ENCODE data around the gene OSBPL6. TPM values are rescaled to one million over a fixed set of nuclear protein-coding genes. Genes with fewer than 3 reads are reported as not detected.
A peak's percentile ranks its signal among the peaks of the same experiment; 100 is the strongest.
"Not testable (repeated sequence)": the region's sequence is repeated elsewhere in the genome, so short reads cannot be mapped to it uniquely, and the experiment has no call there.

The OSBPL6 gene
- total RNA-seq, 1 experiment from 2014 or later = 2.1 TPM

DNA sequence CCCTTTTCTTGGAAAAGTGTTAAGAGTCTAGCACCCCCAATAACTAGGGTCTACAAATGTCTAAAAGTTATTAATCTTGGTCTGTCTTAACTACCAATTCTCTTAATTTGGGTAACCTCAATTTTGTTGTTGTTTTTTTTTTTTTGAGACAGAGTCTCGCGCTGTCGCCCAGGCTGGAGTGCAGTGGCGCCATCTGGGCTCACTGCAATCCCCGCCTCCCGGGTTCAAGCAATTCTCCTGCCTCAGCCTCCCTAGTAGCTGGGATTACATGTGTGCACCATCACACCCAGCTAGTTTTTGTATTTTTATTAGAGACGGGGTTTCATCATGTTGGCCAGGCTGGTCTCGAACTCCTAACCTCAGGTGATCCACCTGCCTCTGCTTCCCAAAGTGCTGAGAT is 218.1 kb downstream of the OSBPL6 start:
- H3K4me1 ChIP-seq (ENCODE audit: control insufficient read depth, insufficient read depth, low read length); H3K27ac ChIP-seq (ENCODE audit: low read length); in situ Hi-C loops (cut with HindIII; ENCODE audit: low pct_unique_long_range_greater_than_20kb, low sequenced_read_pairs); DNase-seq (ENCODE audit: low read depth, low spot score); POLR2A ChIA-PET; CTCF ChIA-PET; H3K4me3 ChIP-seq (ENCODE audit: low read depth in 2 of 2, low read length in 2 of 2); ATAC-seq; H3K27me3 ChIP-seq (ENCODE audit: control insufficient read depth, insufficient read depth, low read length); H3K36me3 ChIP-seq (ENCODE audit: control insufficient read depth, insufficient read depth, low read length); H3K9me3 ChIP-seq (ENCODE audit: control insufficient read depth, insufficient read depth, low read depth, low read length); BruUV-seq (replicated peaks): not testable (repeated sequence)
- intact Hi-C loops (cut with micrococcal nuclease; ENCODE audit: unreplicated experiment) = loop anchor here (5.0 to 10.0 kb wide), 3 partner anchors 280 to 428 kb away; partner anchors contain the start of gene RBM45
- TF ChIP-seq, protein P1, sequence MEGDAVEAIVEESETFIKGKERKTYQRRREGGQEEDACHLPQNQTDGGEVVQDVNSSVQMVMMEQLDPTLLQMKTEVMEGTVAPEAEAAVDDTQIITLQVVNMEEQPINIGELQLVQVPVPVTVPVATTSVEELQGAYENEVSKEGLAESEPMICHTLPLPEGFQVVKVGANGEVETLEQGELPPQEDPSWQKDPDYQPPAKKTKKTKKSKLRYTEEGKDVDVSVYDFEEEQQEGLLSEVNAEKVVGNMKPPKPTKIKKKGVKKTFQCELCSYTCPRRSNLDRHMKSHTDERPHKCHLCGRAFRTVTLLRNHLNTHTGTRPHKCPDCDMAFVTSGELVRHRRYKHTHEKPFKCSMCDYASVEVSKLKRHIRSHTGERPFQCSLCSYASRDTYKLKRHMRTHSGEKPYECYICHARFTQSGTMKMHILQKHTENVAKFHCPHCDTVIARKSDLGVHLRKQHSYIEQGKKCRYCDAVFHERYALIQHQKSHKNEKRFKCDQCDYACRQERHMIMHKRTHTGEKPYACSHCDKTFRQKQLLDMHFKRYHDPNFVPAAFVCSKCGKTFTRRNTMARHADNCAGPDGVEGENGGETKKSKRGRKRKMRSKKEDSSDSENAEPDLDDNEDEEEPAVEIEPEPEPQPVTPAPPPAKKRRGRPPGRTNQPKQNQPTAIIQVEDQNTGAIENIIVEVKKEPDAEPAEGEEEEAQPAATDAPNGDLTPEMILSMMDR (IDR thresholded peaks at IDR 0.05) = peak; percentile 17; the same call in 1 of the 2 replicates

DNA sequence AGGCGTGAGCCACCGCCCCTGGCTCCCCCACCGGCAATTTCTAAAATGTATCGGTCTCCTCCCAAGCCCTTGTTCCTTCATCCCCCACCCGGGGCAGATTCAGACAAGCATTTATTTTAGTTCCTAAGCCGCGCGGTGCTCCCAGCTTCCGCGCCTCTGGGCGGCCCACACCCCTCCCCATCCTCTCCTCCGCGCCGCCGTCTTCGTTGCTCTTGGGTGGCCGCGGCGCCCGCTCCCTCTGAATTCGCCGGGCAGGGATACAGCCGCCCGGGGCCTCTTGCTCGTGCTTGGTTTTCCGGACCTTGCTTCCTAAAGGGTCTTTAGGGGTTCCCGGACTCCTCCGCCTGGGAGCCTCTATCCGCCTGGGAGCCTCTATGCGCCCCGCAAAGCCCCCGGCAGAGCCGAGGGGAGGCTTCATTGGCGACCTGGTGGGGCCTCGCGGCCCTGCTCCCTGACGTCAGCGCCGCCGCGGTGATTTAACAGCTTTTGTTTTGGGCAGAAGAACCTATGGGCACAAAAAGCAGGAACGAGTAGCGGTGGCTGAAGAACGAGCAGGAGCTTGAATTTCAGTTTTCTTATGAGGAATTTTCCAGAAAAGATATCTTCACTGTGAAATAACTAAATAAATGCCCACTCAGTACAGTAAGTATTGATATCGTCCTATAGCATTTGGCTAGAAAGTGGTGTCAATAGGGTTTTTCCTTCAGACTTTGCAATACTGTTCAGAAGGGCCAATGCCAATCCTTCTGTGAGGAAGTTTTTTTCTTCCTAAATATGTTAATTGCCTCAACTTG is 219.4 kb downstream of the OSBPL6 start:
- TF ChIP-seq POLR2AphosphoS5 (IDR thresholded peaks at IDR 0.05; ENCODE audit: low read depth, low read length) (peak; percentile 74), SIN3A (IDR thresholded peaks at IDR 0.05; ENCODE audit: borderline replicate concordance, insufficient read depth, low read depth, low read length) (no peak), TCF7L2 (IDR thresholded peaks at IDR 0.05; ENCODE audit: low read depth, low read length) (no peak; the same call in 1 of the 2 replicates)
- TF ChIP-seq, protein P2, sequence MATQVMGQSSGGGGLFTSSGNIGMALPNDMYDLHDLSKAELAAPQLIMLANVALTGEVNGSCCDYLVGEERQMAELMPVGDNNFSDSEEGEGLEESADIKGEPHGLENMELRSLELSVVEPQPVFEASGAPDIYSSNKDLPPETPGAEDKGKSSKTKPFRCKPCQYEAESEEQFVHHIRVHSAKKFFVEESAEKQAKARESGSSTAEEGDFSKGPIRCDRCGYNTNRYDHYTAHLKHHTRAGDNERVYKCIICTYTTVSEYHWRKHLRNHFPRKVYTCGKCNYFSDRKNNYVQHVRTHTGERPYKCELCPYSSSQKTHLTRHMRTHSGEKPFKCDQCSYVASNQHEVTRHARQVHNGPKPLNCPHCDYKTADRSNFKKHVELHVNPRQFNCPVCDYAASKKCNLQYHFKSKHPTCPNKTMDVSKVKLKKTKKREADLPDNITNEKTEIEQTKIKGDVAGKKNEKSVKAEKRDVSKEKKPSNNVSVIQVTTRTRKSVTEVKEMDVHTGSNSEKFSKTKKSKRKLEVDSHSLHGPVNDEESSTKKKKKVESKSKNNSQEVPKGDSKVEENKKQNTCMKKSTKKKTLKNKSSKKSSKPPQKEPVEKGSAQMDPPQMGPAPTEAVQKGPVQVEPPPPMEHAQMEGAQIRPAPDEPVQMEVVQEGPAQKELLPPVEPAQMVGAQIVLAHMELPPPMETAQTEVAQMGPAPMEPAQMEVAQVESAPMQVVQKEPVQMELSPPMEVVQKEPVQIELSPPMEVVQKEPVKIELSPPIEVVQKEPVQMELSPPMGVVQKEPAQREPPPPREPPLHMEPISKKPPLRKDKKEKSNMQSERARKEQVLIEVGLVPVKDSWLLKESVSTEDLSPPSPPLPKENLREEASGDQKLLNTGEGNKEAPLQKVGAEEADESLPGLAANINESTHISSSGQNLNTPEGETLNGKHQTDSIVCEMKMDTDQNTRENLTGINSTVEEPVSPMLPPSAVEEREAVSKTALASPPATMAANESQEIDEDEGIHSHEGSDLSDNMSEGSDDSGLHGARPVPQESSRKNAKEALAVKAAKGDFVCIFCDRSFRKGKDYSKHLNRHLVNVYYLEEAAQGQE (IDR thresholded peaks at IDR 0.05; ENCODE audit: insufficient read depth in 1 of 2, low read depth in 2 of 2, low read length in 1 of 2) = no peak
- TF ChIP-seq, protein P1 (IDR thresholded peaks at IDR 0.05) = no peak
- Histone ChIP-seq H3K36me3 (ENCODE audit: control insufficient read depth, insufficient read depth, low read length) (no peaks in the 10 kb centered on the region; the same call in 1 of the 2 replicates), H3K4me3 (ENCODE audit: low read depth in 2 of 2, low read length in 2 of 2) (peak overlapping the region; percentile 63 to 81), H3K9me3 (ENCODE audit: control insufficient read depth, insufficient read depth, low read depth, low read length) (no peaks in the 10 kb centered on the region), H3K27ac (ENCODE audit: low read length) (peak overlapping the region; percentile 88), H3K27me3 (ENCODE audit: control insufficient read depth, insufficient read depth, low read length) (no peaks in the 10 kb centered on the region), H3K4me1 (ENCODE audit: control insufficient read depth, insufficient read depth, low read length) (peaks cover 4% of the 10 kb centered on the region; the same call in 1 of the 2 replicates)
- CTCF ChIA-PET = interaction anchor here (1.2 kb wide), 1 partner anchor 17 kb away, joined by 3 read pairs; no protein-coding TSS in a partner anchor
- intact Hi-C loops (cut with micrococcal nuclease; ENCODE audit: unreplicated experiment) (loop anchor here (2.0 to 10.0 kb wide), 5 partner anchors 17 to 429 kb away; partner anchors contain the start of gene RBM45), in situ Hi-C loops (cut with HindIII; ENCODE audit: low pct_unique_long_range_greater_than_20kb, low sequenced_read_pairs) (no loop called here)
- BruUV-seq (replicated peaks) = no TSS peak
- POLR2A ChIA-PET = interaction anchor here (0.7 kb wide), 1 partner anchor 1287 kb away, joined by 3 read pairs; no protein-coding TSS in a partner anchor
- DNase-seq (ENCODE audit: low read depth, low spot score) (peak; percentile 28), ATAC-seq (peak; percentile 93)

All from Panc1 (cell line).